ENCODE results near the gene SPSB2.
"Not testable (repeated sequence)": the region's sequence is repeated elsewhere in the genome, so short reads cannot be mapped to it uniquely, and the experiment has no call there.

SPSB2 gene

DNA sequence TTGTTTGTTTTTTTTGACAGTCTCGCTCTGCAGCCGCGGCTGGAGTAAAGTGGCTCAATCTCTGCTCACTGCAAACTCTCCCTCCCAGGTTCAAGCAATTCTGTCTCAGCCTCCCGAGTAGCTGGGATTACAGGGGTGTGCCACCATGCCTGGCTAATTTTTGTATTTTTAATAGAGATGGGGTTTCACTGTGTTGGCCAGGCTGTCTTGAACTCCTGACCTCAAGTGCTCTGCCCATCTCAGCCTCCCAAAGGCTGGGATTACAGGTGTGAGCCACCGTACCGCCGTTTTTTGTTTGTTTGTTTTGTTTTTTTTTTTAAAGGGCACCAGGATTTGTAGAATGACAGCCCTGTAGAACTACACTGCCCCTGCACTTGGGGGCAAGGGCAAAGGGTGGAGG is 15.7 kb upstream of the SPSB2 start:
- not testable (repeated sequence) for ATAC-seq; H3K27me3 Mint-ChIP-seq; H3K27ac Mint-ChIP-seq; H3K4me3 Mint-ChIP-seq; DNase-seq; H3K9me3 Mint-ChIP-seq; H3K36me3 Mint-ChIP-seq (ENCODE audit: low read depth)
- H3K4me1 Mint-ChIP-seq: peaks cover 19% of the 10 kb centered on the region

DNA sequence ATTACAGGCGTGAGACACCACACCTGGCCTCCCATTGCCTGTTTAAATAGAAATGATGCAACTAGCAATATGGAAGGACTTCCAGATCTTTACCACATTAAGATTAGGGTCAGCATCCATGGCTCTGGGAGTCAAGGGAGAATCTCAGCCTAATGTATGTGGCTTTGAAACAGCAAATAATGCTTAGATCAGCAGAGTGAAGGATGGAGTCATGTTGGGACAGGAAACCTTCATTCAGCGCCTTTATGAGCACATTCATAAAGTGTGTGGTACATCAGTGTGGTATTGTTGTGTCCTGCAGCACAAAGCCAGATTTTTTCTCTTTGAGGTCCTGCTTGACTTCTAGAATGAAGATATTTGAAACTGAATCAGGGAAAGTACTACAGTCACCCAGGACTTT is 15.3 kb upstream of the SPSB2 start:
- H3K9me3 Mint-ChIP-seq: no peaks in the 10 kb centered on the region
- DNase-seq: no peak
- H3K27me3 Mint-ChIP-seq: no peaks in the 10 kb centered on the region
- H3K27ac Mint-ChIP-seq: no peak overlapping the region
- no peak for ATAC-seq
- H3K4me3 Mint-ChIP-seq: no peak overlapping the region
- peaks cover 19% of the 10 kb centered on the region for H3K4me1 Mint-ChIP-seq
- peaks cover 7% of the 10 kb centered on the region for H3K36me3 Mint-ChIP-seq (ENCODE audit: low read depth)

DNA sequence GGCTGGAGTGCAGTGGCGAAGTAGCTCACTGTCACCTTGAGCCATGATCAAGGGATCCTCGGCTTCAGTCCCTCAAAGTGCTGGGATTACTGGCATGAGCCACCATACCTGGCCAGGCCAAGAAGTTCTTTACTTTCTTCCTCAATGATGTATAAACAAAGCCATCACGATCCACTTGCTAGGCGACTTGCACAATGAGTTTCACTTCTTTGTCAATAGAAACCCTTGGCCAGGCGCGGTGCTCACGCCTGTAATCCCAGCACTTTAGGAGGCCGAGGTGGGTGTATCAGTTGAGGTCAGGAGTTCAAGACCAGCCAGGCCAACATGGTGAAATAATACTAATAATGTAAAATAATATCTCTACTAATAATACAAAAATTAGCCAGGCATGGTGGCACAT is 14.4 kb upstream of the SPSB2 start:
- Mint-ChIP-seq H3K4me1 (peaks cover 19% of the 10 kb centered on the region), H3K36me3 (ENCODE audit: low read depth) (peaks cover 7% of the 10 kb centered on the region), H3K9me3 (no peaks in the 10 kb centered on the region), H3K4me3 (no peak overlapping the region), H3K27ac (no peak overlapping the region), H3K27me3 (no peaks in the 10 kb centered on the region)
- ATAC-seq (no peak), DNase-seq (no peak)

DNA sequence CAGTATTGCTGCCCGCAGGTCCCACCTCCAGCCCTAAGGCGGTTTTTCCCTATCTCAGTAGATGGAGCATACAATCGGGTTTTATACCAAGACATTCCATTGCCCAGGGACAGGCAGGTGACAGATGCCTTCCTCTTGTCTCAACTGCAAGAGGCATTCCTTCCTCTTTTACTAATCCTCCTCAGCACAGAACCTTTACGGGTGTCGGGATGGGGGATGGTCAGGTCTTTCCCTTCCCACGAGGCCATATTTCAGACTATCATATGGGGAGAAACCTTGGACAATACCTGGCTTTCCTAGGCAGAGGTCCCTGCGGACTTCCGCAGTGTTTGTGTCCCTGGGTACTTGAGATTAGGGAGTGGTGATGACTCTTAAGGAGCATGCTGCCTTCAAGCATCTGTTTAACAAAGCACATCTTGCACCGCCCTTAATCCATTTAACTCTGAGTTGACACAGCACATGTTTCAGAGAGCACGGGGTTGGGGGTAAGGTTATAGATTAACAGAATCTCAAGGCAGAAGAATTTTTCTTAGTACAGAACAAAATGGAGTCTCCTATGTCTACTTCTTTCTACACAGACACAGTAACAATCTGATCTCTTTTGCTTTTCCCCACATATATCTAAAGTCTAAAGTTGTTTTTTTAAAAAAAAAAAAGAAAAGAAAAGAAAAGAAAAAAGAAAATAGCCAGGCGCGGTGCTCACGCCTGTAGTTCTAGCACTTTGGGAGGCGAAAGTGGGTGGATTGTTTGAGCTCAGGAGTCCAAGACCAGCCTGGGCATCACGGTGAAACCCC is 13.3 kb upstream of the SPSB2 start:
- H3K9me3 Mint-ChIP-seq; H3K4me3 Mint-ChIP-seq; H3K27me3 Mint-ChIP-seq; H3K36me3 Mint-ChIP-seq (ENCODE audit: low read depth); DNase-seq; ATAC-seq; H3K27ac Mint-ChIP-seq: not testable (repeated sequence)
- peaks cover 13% of the 10 kb centered on the region for H3K4me1 Mint-ChIP-seq

DNA sequence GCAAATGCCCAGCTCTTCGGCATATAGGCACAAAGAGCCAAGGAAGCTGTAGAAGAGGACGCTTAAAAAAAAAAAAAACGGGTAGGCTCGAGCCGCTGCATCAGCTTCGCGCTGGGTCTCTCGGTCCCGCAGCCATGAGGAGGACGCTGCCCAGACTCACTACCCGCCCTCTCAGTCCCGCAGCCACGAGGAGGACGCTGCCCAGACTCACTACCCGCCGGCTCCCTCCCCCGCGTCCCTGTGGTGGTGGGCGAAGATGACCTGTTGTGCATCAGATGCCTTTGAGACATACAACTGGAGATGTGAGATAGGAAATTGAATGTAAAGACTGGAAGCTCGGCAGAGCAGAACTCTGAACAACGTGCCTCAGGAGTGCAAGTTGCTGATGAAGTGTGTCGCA is 11.4 kb upstream of the SPSB2 start:
- DNase-seq: no peak
- no peaks in the 10 kb centered on the region for H3K9me3 Mint-ChIP-seq
- H3K36me3 Mint-ChIP-seq (ENCODE audit: low read depth): peaks cover 7% of the 10 kb centered on the region
- H3K27ac Mint-ChIP-seq: no peak overlapping the region
- H3K4me3 Mint-ChIP-seq: no peak overlapping the region
- H3K4me1 Mint-ChIP-seq: peaks cover under 1% of the 10 kb centered on the region
- no peaks in the 10 kb centered on the region for H3K27me3 Mint-ChIP-seq
- no peak for ATAC-seq

DNA sequence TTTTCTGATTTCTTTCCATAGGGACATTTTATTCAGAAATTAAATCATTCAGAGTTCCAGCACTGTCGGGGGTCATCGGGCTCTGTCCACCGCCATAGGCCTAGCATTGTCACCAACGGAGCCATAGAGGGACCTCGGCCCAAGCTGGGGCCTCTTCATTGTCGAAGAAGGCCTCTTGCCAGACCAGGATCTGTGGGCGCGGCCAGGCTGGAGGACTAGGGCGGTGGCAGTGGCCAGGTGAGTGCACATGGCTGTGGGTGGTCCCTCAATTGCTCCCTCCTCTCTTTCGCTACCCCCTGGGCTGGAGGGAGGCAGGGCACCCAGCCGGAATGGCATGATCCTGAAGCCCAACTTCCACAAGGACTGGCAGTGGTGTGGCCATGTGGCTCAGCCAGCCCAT is 10.6 kb upstream of the SPSB2 start:
- Mint-ChIP-seq H3K27me3 (no peaks in the 10 kb centered on the region), H3K36me3 (ENCODE audit: low read depth) (peaks cover 9% of the 10 kb centered on the region), H3K4me1 (no peaks in the 10 kb centered on the region)

DNA sequence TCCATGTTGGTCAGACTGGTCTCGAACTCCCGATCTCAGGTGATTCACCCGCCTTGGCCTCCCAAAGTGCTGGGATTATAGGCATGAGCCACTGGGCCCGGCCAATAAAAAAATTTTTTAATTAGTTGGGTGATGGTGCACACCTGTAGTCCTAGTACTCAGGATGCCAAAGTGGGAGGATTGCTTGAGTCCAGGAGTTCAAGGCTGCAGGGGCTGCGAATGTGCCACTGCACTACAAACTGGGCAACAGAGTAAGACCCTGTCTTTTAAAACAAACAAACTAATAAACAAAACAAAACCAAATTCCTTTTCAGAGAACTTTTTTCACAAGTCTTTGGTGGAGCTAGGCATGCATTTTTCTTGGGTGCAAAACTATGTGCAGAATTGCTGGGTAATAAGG is 10.1 kb upstream of the SPSB2 start:
- H3K36me3 Mint-ChIP-seq (ENCODE audit: low read depth): peaks cover 9% of the 10 kb centered on the region
- no peaks in the 10 kb centered on the region for H3K27me3 Mint-ChIP-seq
- ATAC-seq: no peak
- H3K4me1 Mint-ChIP-seq: no peaks in the 10 kb centered on the region
- no peak overlapping the region for H3K27ac Mint-ChIP-seq
- H3K9me3 Mint-ChIP-seq: no peaks in the 10 kb centered on the region
- DNase-seq: no peak
- no peak overlapping the region for H3K4me3 Mint-ChIP-seq

More for the DNA sequence above, 10.6 kb upstream of the SPSB2 start:
- no peak for DNase-seq
- ATAC-seq: no peak
- Mint-ChIP-seq H3K4me3 (no peak overlapping the region), H3K9me3 (no peaks in the 10 kb centered on the region), H3K27ac (no peak overlapping the region)

DNA sequence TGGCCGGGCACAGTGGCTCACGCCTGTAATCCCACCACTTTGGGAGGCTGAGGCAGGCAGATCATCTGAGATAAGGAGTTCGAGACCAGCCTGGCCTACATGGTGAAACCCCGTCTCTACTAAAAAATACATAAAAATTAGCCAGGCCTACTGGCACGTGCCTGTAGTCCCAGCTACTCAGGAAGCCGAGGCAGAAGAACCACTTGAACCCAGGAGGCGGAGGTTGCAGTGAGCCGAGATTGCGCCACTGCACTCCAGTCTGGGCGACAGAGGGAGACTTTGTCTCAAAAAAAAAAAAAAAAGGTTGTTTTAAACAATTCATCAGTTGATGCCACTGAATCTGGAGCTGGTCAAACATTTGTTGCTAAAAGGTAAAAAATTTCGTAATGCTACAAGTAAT is 6.7 kb upstream of the SPSB2 start:
- H3K36me3 Mint-ChIP-seq (ENCODE audit: low read depth): peaks cover 26% of the 10 kb centered on the region
- ATAC-seq, H3K4me3 Mint-ChIP-seq, H3K27me3 Mint-ChIP-seq, H3K4me1 Mint-ChIP-seq, DNase-seq, H3K9me3 Mint-ChIP-seq, H3K27ac Mint-ChIP-seq: not testable (repeated sequence)

DNA sequence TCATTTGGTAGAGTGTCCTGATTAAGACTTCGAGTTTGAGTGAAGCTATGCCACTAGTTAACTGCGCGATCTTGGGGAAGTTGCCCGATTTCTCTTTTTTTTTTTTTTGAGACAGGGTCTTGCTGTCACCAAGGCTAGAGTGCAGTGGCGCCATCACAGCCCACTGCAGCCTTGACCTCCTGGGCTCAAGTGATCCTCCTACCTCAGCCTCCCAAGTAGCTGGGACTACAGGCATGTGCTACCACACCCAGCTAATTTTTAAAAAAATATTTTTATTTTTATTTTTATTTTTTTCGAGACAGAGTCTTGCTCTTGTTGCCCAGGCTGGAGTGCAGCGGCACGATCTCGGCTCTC is 889 bp upstream of the SPSB2 start:
- Mint-ChIP-seq H3K27ac (peak overlapping the region; percentile 71), H3K4me1 (peaks cover 47% of the 10 kb centered on the region), H3K36me3 (ENCODE audit: low read depth) (peaks cover 59% of the 10 kb centered on the region), H3K4me3 (peak overlapping the region; percentile 94)
- not testable (repeated sequence) for ATAC-seq, DNase-seq, H3K27me3 Mint-ChIP-seq, H3K9me3 Mint-ChIP-seq

DNA sequence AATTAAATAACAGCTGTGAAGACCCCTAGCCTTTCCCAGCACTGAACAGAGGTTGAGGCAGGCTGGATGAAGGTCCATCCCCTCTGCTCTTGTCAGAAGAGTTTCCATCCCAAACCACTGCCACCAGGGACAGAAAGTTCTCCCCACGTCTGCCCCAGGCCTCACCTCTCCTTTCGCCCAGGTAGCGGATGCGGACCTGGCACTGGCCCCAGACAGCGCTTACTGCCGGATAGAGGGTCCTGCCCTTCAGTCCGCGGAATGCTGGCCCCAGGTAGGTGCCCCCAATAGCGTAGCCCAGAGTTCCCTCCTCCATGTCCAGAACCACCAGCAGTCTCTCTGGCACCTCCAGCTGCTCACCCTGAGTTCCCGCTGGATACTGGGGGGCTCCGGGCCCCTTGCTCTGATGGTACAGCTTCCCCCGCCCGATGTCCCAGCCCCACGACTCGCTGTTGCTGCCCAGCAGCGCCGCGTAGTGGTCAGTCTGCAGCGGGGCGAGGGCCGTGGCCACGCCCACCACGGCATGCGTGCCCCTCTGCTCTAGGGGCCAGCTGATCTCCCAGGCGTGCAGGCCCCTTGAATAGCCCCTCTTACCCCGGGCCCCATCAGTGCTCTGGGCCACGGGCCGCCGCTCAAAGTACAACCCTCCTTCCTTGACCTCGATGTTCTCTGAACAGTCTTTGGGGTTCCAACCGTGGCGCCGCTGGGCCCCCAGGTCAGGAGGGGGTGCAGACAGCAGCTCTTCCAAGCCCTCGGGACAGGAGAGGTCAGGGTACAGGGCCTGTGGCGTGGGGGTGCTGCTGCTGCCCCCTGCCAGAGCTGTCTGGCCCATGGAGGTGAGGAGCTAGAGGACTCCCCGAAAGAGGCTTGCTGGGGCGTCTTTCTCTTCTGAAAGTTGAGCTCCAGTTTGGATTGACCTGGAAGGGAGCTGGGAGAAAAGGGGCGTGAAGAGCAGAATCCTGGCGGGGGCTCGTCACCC is 742 bp downstream of the SPSB2 start:
- DNase-seq (peak; percentile 90), ATAC-seq (peak; percentile 40)
- peaks cover 54% of the 10 kb centered on the region for H3K4me1 Mint-ChIP-seq
- H3K27me3 Mint-ChIP-seq: peaks cover 1% of the 10 kb centered on the region
- peak overlapping the region; percentile 94 for H3K4me3 Mint-ChIP-seq
- H3K9me3 Mint-ChIP-seq: no peaks in the 10 kb centered on the region
- peak overlapping the region; percentile 86 for H3K27ac Mint-ChIP-seq
- peaks cover 66% of the 10 kb centered on the region for H3K36me3 Mint-ChIP-seq (ENCODE audit: low read depth)

DNA sequence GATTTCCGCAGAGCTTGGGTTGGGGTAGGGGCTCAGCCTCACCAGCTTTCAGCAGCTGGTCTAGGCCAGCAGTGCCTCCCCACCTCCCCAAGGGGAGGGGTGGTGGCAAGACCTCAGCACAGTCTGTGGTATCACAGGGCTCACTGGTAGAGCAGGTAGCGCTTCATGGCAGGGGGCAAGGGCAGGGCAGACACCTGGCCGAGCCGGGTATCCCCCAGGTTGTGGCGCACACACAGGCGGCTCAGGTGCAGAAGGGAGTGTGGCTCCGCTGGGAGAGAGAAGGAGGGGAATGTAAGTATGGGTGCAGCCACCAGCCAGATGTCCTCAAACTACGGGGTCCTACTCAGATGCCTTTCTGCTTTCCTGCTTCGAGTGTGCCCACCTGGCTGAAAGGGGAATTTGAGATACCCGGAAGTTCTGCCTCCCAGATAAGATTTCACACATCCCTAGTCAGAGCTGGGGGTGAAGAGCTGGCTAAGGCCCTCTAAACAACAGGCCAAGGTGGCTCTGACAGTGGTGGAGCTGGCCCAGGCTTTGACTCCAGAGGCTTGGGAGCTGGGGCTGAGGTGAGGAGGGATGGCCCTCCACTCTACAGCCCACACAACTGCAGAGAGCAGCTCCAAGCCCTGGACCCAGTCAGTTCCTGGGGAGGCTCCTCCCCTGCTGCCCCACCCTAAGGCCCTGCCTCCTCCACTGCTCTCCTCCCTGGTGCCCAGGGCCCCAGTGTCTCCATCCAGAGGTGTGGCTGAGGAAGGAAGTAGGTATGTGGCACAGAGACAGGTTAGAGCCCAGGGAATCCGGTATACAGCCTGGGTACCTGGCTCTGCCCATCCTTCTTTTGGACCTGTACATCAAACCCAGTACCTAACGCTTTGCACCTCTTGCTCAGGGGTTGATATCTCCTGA is 1.8 kb downstream of the SPSB2 start:
- ATAC-seq: peak; percentile 31

DNA sequence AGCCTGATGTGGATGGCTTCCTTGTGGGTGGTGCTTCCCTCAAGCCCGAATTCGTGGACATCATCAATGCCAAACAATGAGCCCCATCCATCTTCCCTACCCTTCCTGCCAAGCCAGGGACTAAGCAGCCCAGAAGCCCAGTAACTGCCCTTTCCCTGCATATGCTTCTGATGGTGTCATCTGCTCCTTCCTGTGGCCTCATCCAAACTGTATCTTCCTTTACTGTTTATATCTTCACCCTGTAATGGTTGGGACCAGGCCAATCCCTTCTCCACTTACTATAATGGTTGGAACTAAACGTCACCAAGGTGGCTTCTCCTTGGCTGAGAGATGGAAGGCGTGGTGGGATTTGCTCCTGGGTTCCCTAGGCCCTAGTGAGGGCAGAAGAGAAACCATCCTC is 2.8 kb downstream of the SPSB2 start:
- peak overlapping the region; percentile 94 for H3K4me3 Mint-ChIP-seq
- H3K27ac Mint-ChIP-seq: peak overlapping the region; percentile 86

More for the DNA sequence above, 1.8 kb downstream of the SPSB2 start:
- peak overlapping the region; percentile 94 for H3K4me3 Mint-ChIP-seq
- peaks cover 64% of the 10 kb centered on the region for H3K4me1 Mint-ChIP-seq
- H3K36me3 Mint-ChIP-seq (ENCODE audit: low read depth): peaks cover 62% of the 10 kb centered on the region
- DNase-seq: peak; percentile 61
- peaks cover 2% of the 10 kb centered on the region for H3K27me3 Mint-ChIP-seq
- H3K27ac Mint-ChIP-seq: peak overlapping the region; percentile 86
- H3K9me3 Mint-ChIP-seq: no peaks in the 10 kb centered on the region

DNA sequence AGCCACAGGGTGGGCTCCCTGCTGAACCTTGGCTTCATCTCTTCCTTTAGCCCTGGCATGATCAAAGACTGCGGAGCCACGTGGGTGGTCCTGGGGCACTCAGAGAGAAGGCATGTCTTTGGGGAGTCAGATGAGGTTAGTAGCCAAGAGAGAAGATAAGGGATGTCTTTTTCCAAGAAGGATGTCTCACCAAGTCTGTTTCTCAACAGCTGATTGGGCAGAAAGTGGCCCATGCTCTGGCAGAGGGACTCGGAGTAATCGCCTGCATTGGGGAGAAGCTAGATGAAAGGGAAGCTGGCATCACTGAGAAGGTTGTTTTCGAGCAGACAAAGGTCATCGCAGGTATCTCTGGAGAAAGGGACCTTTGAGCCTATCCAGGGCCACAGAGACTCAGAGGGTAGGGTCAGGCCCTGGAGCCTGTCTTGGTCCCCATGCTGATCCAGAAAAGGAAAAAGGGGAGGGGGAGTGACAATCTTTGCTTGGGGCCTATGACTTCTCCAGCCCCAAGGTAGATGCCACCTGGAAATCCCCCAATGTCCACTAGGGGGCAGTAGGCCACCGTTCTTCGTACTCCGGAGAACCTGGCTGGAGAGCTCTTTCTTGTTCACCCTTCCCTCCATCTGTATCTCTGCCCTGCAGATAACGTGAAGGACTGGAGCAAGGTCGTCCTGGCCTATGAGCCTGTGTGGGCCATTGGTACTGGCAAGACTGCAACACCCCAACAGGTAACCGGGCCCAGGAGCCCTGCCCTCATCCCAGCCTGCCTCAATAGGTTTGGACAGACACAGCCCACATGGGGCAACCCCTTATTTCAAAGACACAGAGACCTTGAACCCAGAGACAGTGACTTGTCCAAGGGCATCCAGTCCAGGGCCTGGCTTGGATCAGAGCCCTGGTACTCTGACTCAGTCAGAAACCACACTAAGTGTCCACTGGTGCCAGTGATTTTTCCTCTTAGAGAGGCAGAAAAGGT is 3.8 kb downstream of the SPSB2 start:
- Mint-ChIP-seq H3K27me3 (peaks cover 2% of the 10 kb centered on the region), H3K4me1 (peaks cover 68% of the 10 kb centered on the region), H3K9me3 (no peaks in the 10 kb centered on the region), H3K36me3 (ENCODE audit: low read depth) (peaks cover 57% of the 10 kb centered on the region), H3K27ac (peak overlapping the region; percentile 97), H3K4me3 (peak overlapping the region; percentile 94)
- peak; percentile 83 for DNase-seq
- ATAC-seq: no peak

More for the DNA sequence above, 2.8 kb downstream of the SPSB2 start:
- not testable (repeated sequence) for H3K27me3 Mint-ChIP-seq, ATAC-seq, DNase-seq, H3K9me3 Mint-ChIP-seq
- peaks cover 71% of the 10 kb centered on the region for H3K4me1 Mint-ChIP-seq
- peaks cover 60% of the 10 kb centered on the region for H3K36me3 Mint-ChIP-seq (ENCODE audit: low read depth)
